Suppressor macrophage (primary cell): ENCODE data around the gene FBXO31.
"Not testable (repeated sequence)": the region's sequence is repeated elsewhere in the genome, so short reads cannot be mapped to it uniquely, and the experiment has no call there.

Experiments used
- DNase-seq, 4 experiments: peaks; one replicate each; pipeline ENCODE4 v3.0.0-alpha.2; 2020 to 2022

FBXO31 gene

DNA sequence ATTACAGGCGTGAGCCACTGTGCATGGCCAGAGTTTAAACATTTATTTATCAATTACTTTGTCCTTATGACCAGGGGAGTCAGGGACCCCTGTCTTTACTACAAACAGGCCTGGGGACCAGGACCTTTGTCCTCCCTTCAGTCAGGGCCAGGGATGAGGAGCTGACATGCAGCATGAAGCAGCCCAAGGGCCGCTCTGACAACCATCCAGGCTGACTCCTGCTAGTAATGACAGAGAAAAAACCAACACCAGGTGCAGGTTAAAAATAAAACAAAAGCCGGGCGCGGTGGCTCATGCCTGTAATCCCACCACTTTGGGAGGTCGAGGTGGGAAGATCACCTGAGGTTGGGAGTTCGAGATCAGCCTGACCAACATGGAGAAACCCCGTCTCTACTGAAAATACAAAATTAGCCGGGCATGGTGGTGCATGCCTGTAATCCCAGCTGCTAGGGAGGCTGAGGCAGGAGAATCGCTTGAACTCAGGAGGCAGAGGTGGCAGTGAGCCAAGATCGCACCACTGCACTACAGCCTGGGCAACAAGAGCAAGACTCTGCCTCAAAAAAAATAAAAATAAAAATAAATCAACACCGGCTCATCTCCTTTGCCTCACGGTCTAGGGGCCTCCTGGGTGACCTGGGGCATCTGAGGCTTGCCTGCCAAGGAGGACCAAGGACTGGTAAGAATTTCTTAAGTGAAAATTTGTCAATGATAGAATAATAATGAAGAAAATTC is 20.6 kb downstream of the FBXO31 start:
- DNase-seq = not testable (repeated sequence)

- no peak for DNase-seq
Measured at GRCh38 chr16:87361916-87362619, 21.5 kb downstream of the FBXO31 start.

DNA sequence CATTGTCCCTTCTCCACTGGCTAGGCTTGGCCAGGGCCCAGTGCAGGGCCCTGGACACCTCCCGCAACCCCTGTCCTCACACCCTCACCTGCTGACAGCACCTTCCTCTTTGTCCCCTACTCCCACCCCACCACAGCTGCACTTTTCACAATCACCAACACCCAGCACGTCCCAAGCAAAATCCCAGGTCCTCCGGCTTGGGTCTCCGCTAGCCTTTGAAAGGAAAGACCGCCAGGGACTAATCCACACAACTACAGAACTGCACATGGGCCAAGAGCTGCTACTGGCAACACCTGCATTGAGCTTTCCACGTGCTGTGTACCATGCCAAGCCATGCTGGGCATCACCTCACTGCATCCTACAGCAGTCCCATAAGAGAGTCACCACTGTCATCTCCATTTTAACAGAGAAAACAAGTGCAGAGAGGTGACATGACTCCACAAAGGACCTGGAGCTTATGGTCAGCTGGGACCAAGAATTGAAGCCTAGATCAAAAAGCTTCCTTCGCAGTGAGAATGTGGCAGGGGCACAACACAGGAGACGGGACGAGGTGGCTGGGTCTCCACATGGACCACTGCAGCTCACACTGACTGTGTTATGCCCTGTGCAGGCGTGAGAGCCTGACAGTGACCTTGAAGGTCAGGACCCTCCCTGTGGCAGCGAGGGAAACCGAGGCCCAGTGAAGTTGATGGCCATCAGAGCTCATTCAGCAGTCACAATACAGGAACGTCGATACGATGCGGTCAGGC is 22.5 kb downstream of the FBXO31 start:
- DNase-seq = no peak

- DNase-seq = no peak
Measured at GRCh38 chr16:87359121-87359520, 24.5 kb downstream of the FBXO31 start.

- DNase-seq = no peak
Measured at GRCh38 chr16:87358696-87359095, 24.9 kb downstream of the FBXO31 start.

- no peak for DNase-seq
Measured at GRCh38 chr16:87358250-87358649, 25.3 kb downstream of the FBXO31 start.

DNA sequence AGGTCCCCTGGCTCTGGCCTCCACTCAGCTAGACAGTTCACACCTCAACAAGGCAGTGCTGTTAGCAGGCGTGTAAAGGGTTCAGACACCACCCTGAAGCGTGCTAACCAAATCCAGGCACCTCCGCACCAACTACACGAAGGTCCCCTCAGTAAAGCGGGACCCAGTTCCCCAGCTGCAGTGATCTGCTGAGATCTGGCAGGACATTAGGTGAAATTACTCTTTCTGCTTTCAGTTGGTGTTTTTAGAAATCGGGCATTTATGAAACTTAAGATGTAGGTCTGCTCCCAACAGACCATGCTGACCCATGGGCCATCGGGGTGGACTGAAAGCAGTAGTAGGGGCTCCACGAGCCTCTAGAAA is 27.1 kb downstream of the FBXO31 start:
- no peak for DNase-seq

- no peak for DNase-seq
Measured at GRCh38 chr16:87353613-87354012, 30.0 kb downstream of the FBXO31 start.

- DNase-seq = no peak
Measured at GRCh38 chr16:87352818-87353217, 30.8 kb downstream of the FBXO31 start.

GRCh38 chr16:87351320-87351698 is 32.3 kb downstream of the FBXO31 start:
- DNase-seq = no peak

GRCh38 chr16:87350681-87351319 is 32.8 kb downstream of the FBXO31 start:
- no peak for DNase-seq

GRCh38 chr16:87350031-87350430 is 33.5 kb downstream of the FBXO31 start:
- no peak for DNase-seq

GRCh38 chr16:87348616-87349157 is 34.9 kb downstream of the FBXO31 start:
- no peak for DNase-seq

DNA sequence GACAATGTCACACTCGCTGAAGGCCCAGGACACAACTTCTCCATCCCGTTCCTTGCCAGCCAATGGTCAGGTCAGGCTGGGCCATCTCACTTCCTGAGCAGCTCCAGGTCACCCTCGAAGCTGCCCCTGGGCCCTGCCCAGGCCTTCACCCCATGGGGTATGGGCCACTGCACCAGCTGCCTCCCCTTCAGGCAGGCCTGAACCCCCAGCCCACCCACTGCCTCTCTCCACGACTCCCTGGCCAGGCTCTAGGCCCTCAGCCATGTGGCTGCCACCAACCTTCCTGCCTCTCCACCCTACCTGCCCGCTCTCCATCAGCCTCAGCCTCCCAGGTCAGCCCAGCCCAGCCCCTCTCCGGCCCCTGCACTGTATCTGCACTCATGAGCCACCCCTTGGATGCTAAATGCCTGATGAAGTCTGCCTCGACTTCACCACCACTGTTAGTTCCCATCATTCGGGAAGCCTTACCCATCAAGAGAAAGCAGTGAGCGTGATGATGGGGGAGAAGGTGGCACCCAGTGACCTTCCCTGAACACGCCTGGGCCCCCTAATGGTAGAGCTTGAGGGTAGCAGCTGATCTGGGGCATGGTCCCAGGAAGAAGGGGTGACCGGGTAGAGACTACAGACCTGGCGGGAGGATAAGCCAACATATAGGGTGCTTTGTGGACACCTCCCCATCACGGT is 35.5 kb downstream of the FBXO31 start:
- no peak for DNase-seq

DNA sequence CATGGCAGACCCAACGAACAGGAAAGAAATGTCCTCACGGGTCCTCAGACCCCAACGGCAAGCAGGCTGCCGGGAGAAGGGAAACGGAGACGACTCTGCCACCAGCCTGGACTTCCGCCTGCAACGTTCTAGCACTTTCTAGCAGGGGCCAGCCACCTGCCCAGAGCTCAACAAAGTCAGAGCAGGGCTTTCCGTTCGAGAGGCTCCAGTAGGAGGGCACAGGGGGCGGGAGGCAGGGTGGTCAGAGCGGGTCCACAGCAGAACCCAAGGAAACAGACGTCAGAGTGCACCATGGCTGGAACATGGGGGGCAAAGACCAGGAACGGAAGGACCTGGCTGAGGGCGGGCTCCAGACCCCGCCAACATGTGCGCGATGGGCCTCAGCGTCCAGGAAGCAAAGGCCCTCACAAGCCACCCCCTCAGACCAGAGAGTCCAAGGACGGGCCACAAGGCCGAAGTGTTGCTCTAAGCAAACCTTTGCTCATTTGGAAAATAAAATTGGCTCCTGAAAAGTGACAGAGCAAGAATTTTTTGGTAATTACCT is 37.0 kb downstream of the FBXO31 start:
- DNase-seq = no peak

GRCh38 chr16:87345726-87346424 is 37.7 kb downstream of the FBXO31 start:
- no peak for DNase-seq

DNA sequence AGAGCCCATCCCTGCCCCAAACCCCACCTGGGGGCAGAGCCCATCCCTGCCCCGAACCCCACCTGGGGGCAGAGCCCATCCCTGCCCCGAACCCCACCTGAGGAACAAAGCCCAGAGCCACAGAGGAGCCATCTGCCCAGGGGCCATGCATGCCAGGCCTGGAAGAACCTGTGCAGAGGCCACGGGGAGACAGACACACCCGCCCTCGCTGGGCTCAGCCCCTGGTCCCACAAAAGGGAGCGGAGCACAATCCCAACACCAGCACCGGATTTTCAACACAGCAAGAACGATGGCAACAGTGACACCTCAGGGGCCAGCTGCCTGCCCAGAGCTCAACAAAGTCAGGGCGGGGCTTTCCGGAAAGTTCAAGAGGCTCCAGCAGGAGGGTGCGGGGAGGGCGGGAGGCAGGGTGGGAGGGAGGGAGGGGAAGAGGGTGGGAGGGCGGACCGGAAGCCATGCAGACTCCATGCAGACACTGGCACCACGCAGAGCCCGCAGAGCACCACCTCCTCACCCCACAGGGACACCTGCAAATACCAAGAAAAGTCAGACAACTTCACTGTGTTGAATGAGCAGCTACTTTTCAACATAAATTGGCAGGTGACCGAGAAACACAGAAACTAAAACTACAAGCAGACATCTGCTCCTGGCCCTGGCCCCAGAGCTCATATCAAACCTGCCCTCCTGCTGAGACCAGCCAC is 38.5 kb downstream of the FBXO31 start:
- no peak for DNase-seq

- DNase-seq = no peak
Measured at GRCh38 chr16:87344165-87344930, 39.2 kb downstream of the FBXO31 start.

GRCh38 chr16:87343753-87344050 is 39.9 kb downstream of the FBXO31 start:
- DNase-seq = no peak
